ENCODE measurements around the gene EXD3. TPM values are rescaled to one million over a fixed set of nuclear protein-coding genes. Genes with fewer than 3 reads are reported as not detected.

Gene EXD3
- total and polyA plus RNA-seq, 8 donors: 12.9 to 105 (median 24.0) TPM

- TF ChIP-seq POLR2A (IDR thresholded peaks at IDR 0.05): no peak
- TF ChIP-seq, protein P1, sequence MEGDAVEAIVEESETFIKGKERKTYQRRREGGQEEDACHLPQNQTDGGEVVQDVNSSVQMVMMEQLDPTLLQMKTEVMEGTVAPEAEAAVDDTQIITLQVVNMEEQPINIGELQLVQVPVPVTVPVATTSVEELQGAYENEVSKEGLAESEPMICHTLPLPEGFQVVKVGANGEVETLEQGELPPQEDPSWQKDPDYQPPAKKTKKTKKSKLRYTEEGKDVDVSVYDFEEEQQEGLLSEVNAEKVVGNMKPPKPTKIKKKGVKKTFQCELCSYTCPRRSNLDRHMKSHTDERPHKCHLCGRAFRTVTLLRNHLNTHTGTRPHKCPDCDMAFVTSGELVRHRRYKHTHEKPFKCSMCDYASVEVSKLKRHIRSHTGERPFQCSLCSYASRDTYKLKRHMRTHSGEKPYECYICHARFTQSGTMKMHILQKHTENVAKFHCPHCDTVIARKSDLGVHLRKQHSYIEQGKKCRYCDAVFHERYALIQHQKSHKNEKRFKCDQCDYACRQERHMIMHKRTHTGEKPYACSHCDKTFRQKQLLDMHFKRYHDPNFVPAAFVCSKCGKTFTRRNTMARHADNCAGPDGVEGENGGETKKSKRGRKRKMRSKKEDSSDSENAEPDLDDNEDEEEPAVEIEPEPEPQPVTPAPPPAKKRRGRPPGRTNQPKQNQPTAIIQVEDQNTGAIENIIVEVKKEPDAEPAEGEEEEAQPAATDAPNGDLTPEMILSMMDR (IDR thresholded peaks at IDR 0.05): peak in 1 of 7 experiments; percentile 36
- 77 to 83% (median 82%) methylated on average over 12 to 24 of the region's 24 CpGs for WGBS, 5 donors
- H3K4me1 ChIP-seq: peaks cover 35 to 60% (median 43%) of the 10 kb centered on the region in 4 donors
- H3K4me3 ChIP-seq: no peak overlapping the region
- intact Hi-C loops (cut with DNase I; ENCODE audit: low total_unique reads): no loop called here
- no peak overlapping the region for H3K27ac ChIP-seq
- DNase-seq: peak; percentile 22 to 28
- peaks cover 0 to 37% (median 12%) of the 10 kb centered on the region in 3 donors for H3K27me3 ChIP-seq
- H3K36me3 ChIP-seq: no peaks in the 10 kb centered on the region
- no peaks in the 10 kb centered on the region for H3K9me3 ChIP-seq
Measured at GRCh38 chr9:137313956-137314560, 108.9 kb downstream of the EXD3 start.

GRCh38 chr9:137313326-137313936 lies 109.5 kb downstream of the EXD3 start:
- no peaks in the 10 kb centered on the region for H3K9me3 ChIP-seq
- H3K27me3 ChIP-seq: peaks cover 0 to 36% (median 12%) of the 10 kb centered on the region in 3 donors
- peaks cover 35 to 60% (median 43%) of the 10 kb centered on the region in 4 donors for H3K4me1 ChIP-seq
- H3K36me3 ChIP-seq: no peaks in the 10 kb centered on the region
- 58 to 77% (median 72%) methylated on average over 6 to 9 of the region's 9 CpGs for WGBS, 5 donors
- DNase-seq: peak in 1 of 2 donors; percentile 73
- intact Hi-C loops (cut with DNase I; ENCODE audit: low total_unique reads): no loop called here
- no peak overlapping the region for H3K27ac ChIP-seq
- no peak overlapping the region for H3K4me3 ChIP-seq
- TF ChIP-seq POLR2A (IDR thresholded peaks at IDR 0.05) (no peak), EP300 (IDR thresholded peaks at IDR 0.05) (no peak), POLR2AphosphoS5 (IDR thresholded peaks at IDR 0.05) (no peak)
- TF ChIP-seq, protein P1 (IDR thresholded peaks at IDR 0.05): no peak

DNA sequence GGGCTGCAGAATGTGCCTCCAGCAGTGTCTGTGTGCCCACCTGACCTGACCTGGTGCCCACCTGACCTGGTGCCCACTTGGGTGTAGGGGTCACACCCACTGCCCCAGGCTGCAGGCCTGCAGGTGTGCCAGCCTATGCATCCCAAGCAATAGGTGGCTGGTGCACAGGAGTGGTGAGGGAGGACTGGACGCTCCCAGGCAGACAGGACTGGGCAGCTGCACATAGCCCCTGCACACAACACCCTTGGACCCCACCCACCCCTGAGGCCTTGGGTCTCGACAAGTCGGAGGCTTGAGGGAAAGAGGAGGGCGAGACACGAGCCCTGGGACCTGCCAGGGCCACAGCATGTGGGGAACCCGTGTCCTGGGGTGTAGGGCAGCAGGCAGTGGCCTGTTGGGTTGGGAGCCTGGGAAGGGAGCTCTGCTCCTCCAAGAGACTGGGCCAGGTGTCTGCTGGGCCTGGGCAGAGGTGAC lies 110.1 kb downstream of the EXD3 start:
- Histone ChIP-seq H3K4me3 (no peak overlapping the region), H3K27ac (peak overlapping the region in 4 of 5 donors; percentile 77 to 86 (median 84)), H3K36me3 (no peaks in the 10 kb centered on the region), H3K4me1 (peaks cover 35 to 61% (median 45%) of the 10 kb centered on the region in 4 donors), H3K27me3 (peaks cover 0 to 36% (median 16%) of the 10 kb centered on the region in 3 donors), H3K9me3 (no peaks in the 10 kb centered on the region)
- TF ChIP-seq EP300 (IDR thresholded peaks at IDR 0.05): no peak
- no peak for TF ChIP-seq POLR2A (IDR thresholded peaks at IDR 0.05)
- TF ChIP-seq, protein P1 (IDR thresholded peaks at IDR 0.05): no peak
- no peak for TF ChIP-seq POLR2AphosphoS5 (IDR thresholded peaks at IDR 0.05)
- DNase-seq: peak in 1 of 2 donors; percentile 15
- intact Hi-C loops (cut with DNase I; ENCODE audit: low total_unique reads): no loop called here
- 84 to 89% (median 88%) methylated on average over 3 to 6 of the region's 6 CpGs for WGBS, 5 donors

GRCh38 chr9:137311986-137312851 lies 110.7 kb downstream of the EXD3 start:
- peaks cover 42 to 68% (median 50%) of the 10 kb centered on the region in 4 donors for H3K4me1 ChIP-seq
- no peak overlapping the region for H3K4me3 ChIP-seq
- DNase-seq: peak in 1 of 2 donors; percentile 39
- peak overlapping the region; percentile 77 to 86 (median 84) for H3K27ac ChIP-seq
- TF ChIP-seq POLR2AphosphoS5 (IDR thresholded peaks at IDR 0.05) (no peak), EP300 (IDR thresholded peaks at IDR 0.05) (no peak), POLR2A (IDR thresholded peaks at IDR 0.05) (no peak)
- TF ChIP-seq, protein P1 (IDR thresholded peaks at IDR 0.05): no peak
- intact Hi-C loops (cut with DNase I; ENCODE audit: low total_unique reads): no loop called here
- no peaks in the 10 kb centered on the region for H3K9me3 ChIP-seq
- no peaks in the 10 kb centered on the region for H3K36me3 ChIP-seq
- peaks cover 0 to 36% (median 23%) of the 10 kb centered on the region in 3 donors for H3K27me3 ChIP-seq
- WGBS, 5 donors: 48 to 64% (median 50%) methylated on average over 6 to 28 of the region's 28 CpGs

Measured in stomach (tissue), 9 donors.